ENCODE results near the gene PPIP5K2. TPM values are rescaled to one million over a fixed set of nuclear protein-coding genes. Genes with fewer than 3 reads are reported as not detected.

Gene PPIP5K2
- polyA plus RNA-seq, 4 donors = 76.6 to 99.2 (median 83.2) TPM

DNA sequence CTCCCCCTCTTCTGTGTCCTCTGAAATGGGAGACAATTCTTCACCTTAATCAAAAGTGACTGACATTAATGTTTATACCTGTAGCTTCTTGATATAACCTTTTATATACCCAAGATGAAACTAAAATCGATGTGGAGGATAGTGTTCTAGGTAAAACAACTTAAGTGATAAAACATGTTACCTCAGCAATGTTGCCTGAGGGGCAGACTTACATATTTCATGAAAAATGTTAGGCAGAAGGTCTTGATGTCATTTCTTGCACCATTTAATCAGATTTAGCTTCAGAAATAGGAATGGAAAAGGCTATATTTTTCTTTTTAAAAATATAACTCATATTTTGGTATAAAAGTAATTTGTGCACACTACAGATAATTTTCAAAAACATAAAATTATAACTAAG is 115.8 kb downstream of the PPIP5K2 start:
- DNase-seq (ENCODE audit: low read depth in 4 of 4, low spot score in 2 of 4) = no peak

DNA sequence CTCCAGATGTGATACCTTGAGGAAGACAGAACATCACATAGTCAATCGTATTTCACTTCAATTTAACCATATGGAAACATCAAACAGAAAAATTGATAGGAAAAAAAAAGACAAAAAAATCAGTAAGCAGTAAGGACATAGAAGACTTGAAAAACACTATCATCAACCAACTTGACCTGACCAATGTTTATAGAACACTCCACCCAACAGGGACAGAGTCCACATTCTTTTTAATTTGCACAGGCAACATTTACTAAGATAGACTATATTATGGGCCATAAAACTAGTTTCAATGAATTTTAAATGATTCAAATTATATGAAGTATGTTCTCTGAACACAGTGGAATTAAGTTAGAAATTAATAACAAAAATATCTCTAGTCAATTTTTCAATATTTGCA is 117.7 kb downstream of the PPIP5K2 start:
- DNase-seq (ENCODE audit: low read depth in 4 of 4, low spot score in 2 of 4) = no peak

DNA sequence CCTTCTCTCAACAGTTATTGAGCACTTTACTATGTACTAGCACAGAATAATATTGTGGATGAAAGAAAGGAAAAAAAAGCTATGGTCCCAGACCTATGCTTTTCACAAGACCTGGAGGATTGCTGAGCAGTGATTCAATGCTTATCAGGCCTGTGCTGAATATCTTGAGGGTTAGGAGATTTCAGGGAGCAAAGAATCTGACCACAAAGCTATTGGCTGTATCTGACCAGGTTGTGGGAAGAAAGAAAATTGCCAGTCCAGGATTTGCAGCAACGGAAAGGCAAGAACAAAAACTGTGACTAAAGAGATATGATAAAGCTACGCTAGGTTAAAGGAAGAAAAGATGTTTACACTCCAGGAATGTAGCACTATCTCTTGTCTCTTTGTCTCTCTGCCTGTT is 123.6 kb downstream of the PPIP5K2 start:
- no peak for DNase-seq (ENCODE audit: low read depth in 4 of 4, low spot score in 2 of 4)

DNA sequence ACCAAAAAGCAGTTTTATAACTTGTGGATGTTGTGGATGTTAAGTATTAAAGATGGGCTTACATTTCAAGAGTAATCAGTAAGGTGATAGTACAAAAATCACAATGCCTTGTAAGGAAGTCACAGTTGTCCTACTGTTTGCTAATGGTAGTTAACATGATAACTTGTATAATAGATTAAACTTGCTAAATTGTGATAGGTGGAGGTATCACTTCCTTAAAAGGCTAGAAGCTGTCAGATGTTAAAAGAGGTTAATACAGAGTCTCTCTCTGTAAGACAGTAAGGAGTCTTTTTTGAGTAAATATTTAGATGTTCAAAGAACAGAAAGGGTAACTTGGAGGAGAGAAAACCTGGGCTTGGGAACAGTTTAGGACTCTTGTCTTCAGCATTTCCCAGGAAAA is 124.3 kb downstream of the PPIP5K2 start:
- DNase-seq (ENCODE audit: low read depth in 4 of 4, low spot score in 2 of 4) = no peak

DNA sequence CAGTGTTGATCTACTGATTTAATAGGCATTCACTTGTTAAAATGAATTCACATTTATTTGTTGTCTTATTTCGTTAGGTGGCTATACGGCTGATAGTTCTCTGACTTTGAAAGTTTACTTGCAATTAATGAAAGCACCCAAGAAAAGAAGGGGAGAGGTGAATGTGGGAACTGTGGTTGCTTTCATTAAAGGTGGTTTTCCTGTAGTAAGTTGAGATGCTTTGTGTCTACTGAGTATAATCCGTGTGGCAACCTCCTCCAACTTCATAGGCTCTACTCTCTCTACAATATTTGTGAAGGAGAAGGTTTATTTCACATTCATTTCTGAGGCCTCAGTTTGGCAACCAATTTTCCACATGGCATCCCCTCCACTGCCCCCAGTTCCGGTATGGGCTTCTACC is 125.7 kb downstream of the PPIP5K2 start:
- no peak for DNase-seq (ENCODE audit: low read depth in 4 of 4, low spot score in 2 of 4)

DNA sequence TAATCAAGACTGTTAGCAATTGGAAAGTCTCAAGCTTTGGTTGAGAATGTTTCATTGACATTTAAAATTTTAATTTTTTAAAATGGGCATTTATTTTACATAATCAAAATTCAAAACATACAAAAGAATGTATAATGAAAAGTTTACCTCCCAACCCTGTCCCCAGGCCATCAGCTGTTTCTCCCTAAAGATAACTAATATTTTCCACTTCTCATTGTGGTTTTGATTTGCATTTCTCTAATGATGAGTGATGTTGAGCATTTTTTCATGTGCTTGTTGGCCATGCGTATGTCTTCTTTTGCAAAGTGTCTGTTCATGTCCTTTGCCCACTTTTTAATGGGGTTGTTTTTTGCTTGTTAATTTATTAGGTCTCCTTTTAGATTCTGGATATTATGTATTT is 127.0 kb downstream of the PPIP5K2 start:
- no peak for DNase-seq (ENCODE audit: low read depth in 4 of 4, low spot score in 2 of 4)

DNA sequence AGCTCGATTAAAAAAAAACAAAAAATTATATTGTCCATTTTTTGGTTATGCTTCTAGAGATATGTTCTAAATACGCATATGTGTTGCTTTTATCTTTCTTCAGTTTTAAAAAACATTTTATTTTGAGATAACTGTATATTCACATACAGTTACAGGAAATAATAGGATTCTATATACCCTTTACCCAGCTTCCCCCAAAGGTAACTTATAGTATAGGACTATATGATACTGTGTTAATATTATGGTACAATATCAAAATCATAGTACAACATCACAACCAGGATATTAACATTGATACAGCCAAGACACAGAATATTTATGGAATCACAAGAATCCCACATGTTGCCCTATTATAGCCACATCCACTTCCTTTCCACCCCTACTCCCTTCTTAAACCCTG is 129.0 kb downstream of the PPIP5K2 start:
- DNase-seq (ENCODE audit: low read depth in 4 of 4, low spot score in 2 of 4) = no peak

DNA sequence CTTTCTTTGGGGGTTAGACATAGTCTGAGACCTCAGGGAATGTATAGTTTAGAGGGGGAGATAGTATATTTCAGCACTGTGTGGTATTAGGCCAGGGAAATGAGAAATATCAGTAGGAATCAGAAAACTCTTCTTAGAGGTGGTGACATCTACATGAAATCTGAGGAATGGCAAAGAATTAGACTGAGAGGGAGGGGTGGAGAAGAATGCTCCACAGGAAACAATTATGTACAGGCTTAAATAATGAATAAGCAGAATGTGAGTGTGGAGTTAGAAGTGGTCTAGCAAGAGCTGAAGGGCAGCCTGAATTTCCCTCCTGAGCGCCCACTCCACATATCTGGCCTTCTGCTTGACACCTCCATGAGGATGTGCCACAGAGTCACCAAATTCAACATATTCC is 134.8 kb downstream of the PPIP5K2 start:
- no peak for DNase-seq (ENCODE audit: low read depth in 4 of 4, low spot score in 2 of 4)

DNA sequence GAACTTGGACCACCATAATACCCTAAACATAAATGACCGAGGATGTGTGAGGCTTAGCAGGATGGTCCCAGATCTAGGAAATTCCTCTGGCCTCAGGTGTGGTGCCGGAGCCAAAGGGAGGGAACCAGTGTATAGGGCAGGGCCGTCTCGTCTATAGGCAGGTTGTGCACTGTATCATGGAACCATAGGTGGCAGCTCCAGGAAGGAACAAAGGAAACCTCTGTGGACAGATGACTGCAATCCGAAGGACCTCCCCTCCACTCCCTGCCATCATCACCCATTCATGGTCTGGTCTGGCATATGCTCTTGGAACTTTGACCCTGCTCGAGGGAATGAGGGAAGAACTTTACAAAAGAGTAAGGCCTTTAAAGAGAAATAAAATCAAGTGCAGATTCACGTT is 135.6 kb downstream of the PPIP5K2 start:
- no peak for DNase-seq (ENCODE audit: low read depth in 4 of 4, low spot score in 2 of 4)

DNA sequence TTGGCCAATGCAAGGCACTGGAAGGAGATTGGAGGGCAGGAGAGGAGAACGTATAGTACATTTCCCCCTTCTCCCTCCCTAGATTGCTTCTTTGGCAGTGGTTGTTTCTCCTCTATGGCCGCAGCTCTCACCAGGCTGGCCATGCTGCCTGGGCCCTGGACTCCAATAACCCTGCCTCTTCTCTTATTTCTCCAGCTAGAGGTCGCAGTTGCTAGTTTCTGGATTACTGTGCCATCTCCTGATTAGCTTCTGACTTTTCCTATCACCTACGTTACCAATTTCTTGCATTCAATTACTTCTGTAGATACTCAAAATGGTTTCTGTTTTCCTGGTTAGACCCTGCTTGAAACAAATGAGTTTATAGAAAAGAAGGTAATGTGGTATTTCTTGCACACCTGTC is 136.1 kb downstream of the PPIP5K2 start:
- no peak for DNase-seq (ENCODE audit: low read depth in 4 of 4, low spot score in 2 of 4)

DNA sequence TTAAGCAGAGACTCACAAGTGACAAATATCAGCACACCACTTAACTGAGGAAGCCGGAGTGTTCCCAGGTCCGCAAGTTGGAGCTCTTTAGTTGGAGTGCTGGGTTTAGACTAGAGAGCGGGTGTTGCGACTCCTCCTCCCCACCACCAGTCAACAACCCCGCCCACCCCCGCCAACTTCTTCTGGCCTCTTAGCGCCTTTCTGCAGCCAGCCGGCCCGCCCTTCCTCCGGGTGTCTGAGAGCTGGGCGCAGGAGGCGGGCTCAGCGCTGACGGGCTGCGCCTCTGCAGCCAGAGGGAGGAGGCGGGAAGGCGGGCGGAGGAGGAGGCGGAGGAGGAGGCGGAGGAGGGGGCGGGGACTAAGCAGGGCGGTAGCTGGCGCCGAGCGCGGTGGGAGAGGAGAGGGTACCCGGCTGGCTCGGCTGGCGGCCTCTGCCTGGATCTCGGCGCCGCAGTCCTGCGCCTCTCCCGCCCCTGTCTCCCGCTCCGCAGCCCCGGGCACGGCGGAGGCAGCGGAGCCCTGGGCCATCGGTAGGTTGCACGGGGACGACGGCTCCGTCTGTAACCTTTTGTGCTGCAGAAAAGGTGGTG is 138.4 kb downstream of the PPIP5K2 start, which contains the start of gene MACIR:
MACIR (plus strand) TSS at position 396 of the 589 bp plus-strand sequence. CDS start 17,157 bp downstream, outside the sequence.
- peak; percentile 80 to 95 (median 86) for DNase-seq (ENCODE audit: low read depth in 4 of 4, low spot score in 2 of 4)

DNA sequence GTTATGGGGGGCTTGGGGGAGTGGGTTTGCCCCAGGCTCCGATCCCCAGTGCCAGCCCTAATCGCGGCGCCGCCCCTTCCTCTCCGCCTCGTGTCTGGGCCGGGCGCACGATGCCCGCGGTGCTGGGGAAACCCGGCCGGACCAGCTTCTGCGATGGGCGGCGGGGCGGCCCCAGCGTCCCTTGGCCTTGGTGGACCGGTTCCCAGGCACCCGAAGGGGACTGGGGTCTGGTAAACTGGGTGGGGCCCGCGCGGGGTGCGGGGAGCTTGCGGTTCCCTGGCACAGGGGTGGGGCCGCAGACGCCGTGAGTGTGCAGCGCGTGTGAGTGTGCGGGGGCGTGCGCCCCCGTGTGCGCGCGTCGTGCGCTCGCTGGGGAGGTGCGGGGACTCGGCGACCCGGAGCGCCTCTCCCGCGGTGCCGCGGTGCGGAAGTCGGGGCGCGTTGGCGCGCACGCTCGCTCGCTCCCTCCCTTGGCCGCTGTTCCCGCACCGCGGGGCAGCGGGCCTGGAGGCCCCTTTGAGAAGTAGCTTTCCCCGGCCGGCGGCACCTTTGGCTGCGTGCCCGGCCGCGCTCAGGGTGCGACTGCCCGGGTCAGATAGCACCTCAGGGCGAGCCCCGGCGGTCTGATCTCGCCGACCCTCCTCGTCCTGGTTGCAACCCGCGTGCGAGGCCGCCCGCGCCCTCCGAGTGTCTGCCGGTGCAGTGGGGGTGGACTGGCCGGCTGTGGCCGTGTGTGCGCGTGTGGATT is 139.0 kb downstream of the PPIP5K2 start:
- peak; percentile 20 to 67 (median 42) for DNase-seq (ENCODE audit: low read depth in 4 of 4, low spot score in 2 of 4)

DNA sequence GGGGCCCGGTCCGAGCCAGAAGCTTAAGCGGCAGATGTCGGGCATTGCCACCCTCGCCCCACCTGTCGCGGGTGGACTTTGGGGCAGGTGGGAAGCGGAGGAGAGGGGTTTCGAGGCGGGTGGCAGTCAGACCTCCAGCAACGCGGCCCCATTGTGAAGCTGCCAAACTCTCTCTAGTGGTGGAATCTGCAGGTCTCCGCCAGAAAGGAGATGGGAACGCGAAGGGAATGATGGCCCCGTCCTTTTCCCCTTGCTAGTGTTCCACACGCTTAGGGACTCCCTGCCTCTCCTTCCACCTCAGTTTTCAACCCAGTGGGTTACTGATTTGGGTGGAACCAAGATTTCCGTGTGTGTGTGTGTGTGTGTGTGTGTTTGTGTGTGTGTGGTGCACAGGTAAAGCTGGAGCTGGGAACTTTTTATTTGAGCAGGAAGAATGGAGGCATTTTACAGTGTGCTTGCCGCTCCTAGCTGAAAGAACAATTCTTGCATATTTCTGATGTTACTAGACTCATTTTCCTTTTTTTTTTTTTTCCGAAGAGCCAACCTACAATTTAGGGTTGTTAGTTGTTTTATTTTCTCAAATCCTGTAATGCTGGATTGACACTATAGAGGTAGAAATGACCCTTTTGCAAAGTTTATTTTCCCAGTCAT is 139.7 kb downstream of the PPIP5K2 start:
- peak in 3 of 4 donors; percentile 38 to 41 (median 41) for DNase-seq (ENCODE audit: low read depth in 4 of 4, low spot score in 2 of 4)

DNA sequence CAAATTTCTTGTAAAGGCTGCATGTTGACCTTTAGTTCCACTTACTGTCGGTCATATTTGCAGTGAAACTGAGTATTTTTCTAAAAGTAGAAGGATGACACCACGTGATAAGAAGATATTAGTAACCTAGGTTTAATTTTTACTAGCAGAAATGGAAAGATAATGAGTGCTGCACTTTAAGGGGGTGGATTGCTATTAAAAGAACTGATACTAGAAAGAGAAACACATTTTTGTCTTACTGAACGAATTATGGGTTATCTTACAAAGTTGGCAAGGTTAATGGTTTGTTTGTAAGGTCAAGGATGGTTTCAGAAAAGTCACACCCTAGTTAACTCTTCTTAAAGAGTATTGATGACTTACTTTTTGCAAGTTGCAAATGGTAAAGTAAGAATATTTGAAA is 140.8 kb downstream of the PPIP5K2 start:
- DNase-seq (ENCODE audit: low read depth in 4 of 4, low spot score in 2 of 4) = no peak

Other genes with a start within 250 kb of the PPIP5K2 start
- 10 to 100 TPM; 10.2 to 16.6 (median 12.5) TPM for gene GIN1, start 163 bp upstream of the PPIP5K2 start, polyA plus RNA-seq (ENCODE audit: insufficient read length in 4 of 4)
- gene MACIR, start 138.5 kb downstream of the PPIP5K2 start, polyA plus RNA-seq (ENCODE audit: insufficient read length in 4 of 4) = 10 to 100 TPM; 19.5 to 23.4 (median 20.0) TPM

Measured in left renal cortex interstitium (tissue), 4 donors.